Measurements from ENCODE around the gene GRID2.

DNA sequence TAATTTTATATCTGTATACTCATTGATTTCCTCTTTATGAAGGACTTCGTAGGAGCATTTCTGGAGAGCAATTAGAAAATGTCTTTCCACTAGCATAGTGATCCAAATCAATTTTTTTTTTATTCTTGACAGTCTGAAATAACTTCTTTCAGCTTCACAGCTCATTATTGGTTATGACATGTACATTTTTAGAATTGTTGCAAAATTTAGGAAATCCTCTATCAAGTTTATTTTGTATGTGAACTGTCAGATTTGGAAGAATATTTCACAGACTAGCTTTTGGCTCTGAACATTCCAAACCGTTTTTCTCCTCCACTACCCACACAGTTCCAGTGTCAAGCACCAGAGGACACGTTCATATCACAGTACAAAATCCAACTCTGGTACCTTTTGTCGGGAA is 1275.2 kb downstream of the GRID2 start:
- TF ChIP-seq POLR2A (IDR thresholded peaks at IDR 0.05; ENCODE audit: low read length), result no peak
- TF ChIP-seq GATA1 (IDR thresholded peaks at IDR 0.05; ENCODE audit: low read depth, low read length), result no peak

Data from erythroblast (primary cell).